GM12878 (cell line): ENCODE measurements around the gene ZDHHC14.

Experiments
- ATF7 ChIP-seq: fragments of 450-650 bp; IDR thresholded peaks from 2 replicates; pipeline ENCODE4 v1.6.1; 2016; ENCODE audit warnings: low read depth, mild to moderate bottlenecking
- EED ChIP-seq: sonication (generic); IDR thresholded peaks from 2 replicates; pipeline ENCODE4 v1.6.1; 2016; ENCODE audit warnings: antibody characterized with exemption, low read depth
- ZSCAN29 ChIP-seq: fragments of 450-650 bp; IDR thresholded peaks from 2 replicates; pipeline ENCODE4 v1.6.1; 2017; ENCODE audit warnings: mild to moderate bottlenecking, moderate library complexity

GRCh38 chr6:157660414-157660813, 279.4 kb downstream of the ZDHHC14 start:
- TF ChIP-seq EED (no peak), ATF7 (no peak), ZSCAN29 (no peak)
